Pancreas (tissue), 10 donors: Measurements from ENCODE around the gene NKX1-1. TPM values are rescaled to one million over a fixed set of nuclear protein-coding genes. Genes with fewer than 3 reads are reported as not detected.

Experiments used
- ATAC-seq, 4 donors: fragments of 200-7000 bp; cut with Tn5 transposase; one replicate each; pipeline versions ENCODE4 v1.8.0 to v1.9.1; 2020; ENCODE audit warnings: mild to moderate bottlenecking in 4 of 4, moderate library complexity in 4 of 4
- DNase-seq, 6 donors: peaks; one replicate each; pipeline ENCODE4 v3.0.0-alpha.2; 2020
- FAIRE-seq: peaks from 2 replicates; lab custom pipeline; 2012; peaks lifted over from hg19 to GRCh38; lab: Jason Lieb, UNC
- H3K27ac ChIP-seq, 4 donors: fragments of 200-600 bp; sonication (generic); 1 replicate in 3 of 4; 2 replicates in 1 of 4; pipeline versions ENCODE4 v1.5.0 to v1.8.0; 2020
- H3K27me3 ChIP-seq, 4 donors: fragments of 200-600 bp; one replicate each; pipeline ENCODE4 v1.8.0; 2021
- H3K36me3 ChIP-seq, 3 donors: fragments of 200-600 bp; sonication (generic) in 1 of 3; one replicate each; pipeline versions ENCODE4 v1.5.0 to v1.8.0; 2020 to 2021
- H3K4me1 ChIP-seq, 3 donors: fragments of 200-600 bp; one replicate each; pipeline ENCODE4 v1.8.0; 2021
- H3K4me3 ChIP-seq, 4 donors: fragments of 200-600 bp; sonication (generic) in 2 of 4; one replicate each; pipeline versions ENCODE4 v1.5.0 to v1.8.0; 2020 to 2021
- H3K9me3 ChIP-seq, 4 donors: fragments of 200-600 bp; one replicate each; pipeline ENCODE4 v1.8.0; 2021
- WGBS, 2 donors: extraction: QIAGEN DNeasy Blood & Tissue Kit; methylation state at CpG; one replicate each; pipeline ENCODE4 v1.1.7; 2013; 5-methylcytosine and 5-hydroxymethylcytosine counted together
- intact Hi-C, 3 donors: fragments of 100-400 bp; cut with DNase I; formaldehyde crosslinking; loops; one replicate each; pipeline versions ENCODE4 v1.11.1 to v1.14.2; 2022
- polyA plus RNA-seq, 2 donors: library from polyadenylated mRNA; stranded (reverse); fragments of 200-250 nt; gene quantifications; one replicate each; pipeline ENCODE4 v1.2.3, GENCODE V29; 2013
- total RNA-seq, 6 donors: library from RNA; stranded (reverse); fragmentation: NEBNext Ultra II Directional in 4 of 6; extraction: Animal tissue kit (Norgen Biotek cat#: 25700) in 4 of 6; gene quantifications; one replicate each; pipeline versions ENCODE4 v1.2.1 to v1.2.4, GENCODE V29; 2021 to 2023
- TF ChIP-seq, protein P1 (sequence below), 4 donors: fragments of 200-600 bp; sonication (generic) in 3 of 4; IDR thresholded peaks; one replicate each; pipeline versions ENCODE4 v1.5.0 to v1.8.0; 2021; ENCODE audit warnings: antibody characterized with exemption in 4 of 4
- donor health status: healthy with polysubstance abuse.
- donor health status: DM: no; HTN: no; CAD: no; lungs with moderate emphysema.
- donor health status: DM: no; HTN: no; CAD: no.
- donor health status: control.
- donor health status: control.
- donor health status: Bipolar disorder and iron deficiency.
- donor health status: DM: yes; HTN: yes; CAD: no.
- donor health status: DM: no; HTN: no; CAD: no.
- donor health status: DM: no; HTN: no; CAD: no.
- donor health status: DM: yes; HTN: yes; CAD: no.

Gene NKX1-1
- total and polyA plus RNA-seq, 8 donors = not detected

DNA sequence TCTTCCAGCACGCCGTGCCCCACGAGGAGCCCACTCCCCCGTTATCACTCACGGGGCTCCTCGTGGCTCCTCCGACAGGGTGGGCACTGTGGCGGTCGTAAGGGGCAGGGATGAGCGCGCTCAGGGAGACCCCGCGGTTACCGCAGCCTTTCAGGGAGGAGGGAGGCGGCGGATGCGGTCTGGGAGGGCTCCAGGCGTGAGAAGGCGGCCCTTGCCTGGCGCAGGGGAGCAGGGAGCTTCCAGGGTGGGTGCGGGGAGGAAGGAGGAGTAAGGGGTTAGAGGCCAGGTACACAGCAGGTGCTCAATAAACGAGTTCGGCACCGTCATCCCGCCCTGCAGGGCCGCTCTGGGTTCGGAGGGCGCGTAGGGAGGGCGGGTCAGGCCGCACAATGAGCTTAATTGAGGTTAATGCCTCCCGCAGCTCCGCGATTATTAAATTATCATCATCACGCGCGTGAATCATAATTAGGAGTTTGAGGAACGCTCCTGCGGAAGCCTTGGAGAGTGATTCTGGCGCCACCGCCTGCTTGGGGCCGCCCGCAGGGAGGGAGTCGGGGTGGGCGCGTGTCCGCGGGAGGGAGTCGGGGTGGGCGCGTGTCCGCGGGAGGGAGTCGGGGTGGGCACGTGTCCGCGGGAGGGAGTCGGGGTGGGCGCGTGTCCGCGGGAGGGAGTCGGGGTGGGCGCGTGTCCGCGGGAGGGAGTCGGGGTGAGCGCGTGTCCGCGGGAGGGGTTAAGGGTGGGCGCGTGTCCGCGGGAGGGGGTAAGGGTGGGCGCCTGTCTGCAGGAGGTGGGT is 7.6 kb upstream of the NKX1-1 start:
- H3K36me3 ChIP-seq = no peaks in the 10 kb centered on the region
- WGBS, 2 donors = 12 to 19% methylated on average over 47 to 71 of the region's 77 CpGs
- no peak for ATAC-seq
- no peak overlapping the region for H3K27ac ChIP-seq
- no peak for FAIRE-seq
- no peak overlapping the region for H3K4me3 ChIP-seq
- H3K27me3 ChIP-seq = peaks cover 0 to 26% (median 3%) of the 10 kb centered on the region in 4 donors
- intact Hi-C loops = no loop called here
- TF ChIP-seq, protein P1, sequence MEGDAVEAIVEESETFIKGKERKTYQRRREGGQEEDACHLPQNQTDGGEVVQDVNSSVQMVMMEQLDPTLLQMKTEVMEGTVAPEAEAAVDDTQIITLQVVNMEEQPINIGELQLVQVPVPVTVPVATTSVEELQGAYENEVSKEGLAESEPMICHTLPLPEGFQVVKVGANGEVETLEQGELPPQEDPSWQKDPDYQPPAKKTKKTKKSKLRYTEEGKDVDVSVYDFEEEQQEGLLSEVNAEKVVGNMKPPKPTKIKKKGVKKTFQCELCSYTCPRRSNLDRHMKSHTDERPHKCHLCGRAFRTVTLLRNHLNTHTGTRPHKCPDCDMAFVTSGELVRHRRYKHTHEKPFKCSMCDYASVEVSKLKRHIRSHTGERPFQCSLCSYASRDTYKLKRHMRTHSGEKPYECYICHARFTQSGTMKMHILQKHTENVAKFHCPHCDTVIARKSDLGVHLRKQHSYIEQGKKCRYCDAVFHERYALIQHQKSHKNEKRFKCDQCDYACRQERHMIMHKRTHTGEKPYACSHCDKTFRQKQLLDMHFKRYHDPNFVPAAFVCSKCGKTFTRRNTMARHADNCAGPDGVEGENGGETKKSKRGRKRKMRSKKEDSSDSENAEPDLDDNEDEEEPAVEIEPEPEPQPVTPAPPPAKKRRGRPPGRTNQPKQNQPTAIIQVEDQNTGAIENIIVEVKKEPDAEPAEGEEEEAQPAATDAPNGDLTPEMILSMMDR (IDR thresholded peaks at IDR 0.05) = no peak
- no peaks in the 10 kb centered on the region for H3K4me1 ChIP-seq
- DNase-seq = peak in 1 of 6 donors; percentile 6
- no peaks in the 10 kb centered on the region for H3K9me3 ChIP-seq

DNA sequence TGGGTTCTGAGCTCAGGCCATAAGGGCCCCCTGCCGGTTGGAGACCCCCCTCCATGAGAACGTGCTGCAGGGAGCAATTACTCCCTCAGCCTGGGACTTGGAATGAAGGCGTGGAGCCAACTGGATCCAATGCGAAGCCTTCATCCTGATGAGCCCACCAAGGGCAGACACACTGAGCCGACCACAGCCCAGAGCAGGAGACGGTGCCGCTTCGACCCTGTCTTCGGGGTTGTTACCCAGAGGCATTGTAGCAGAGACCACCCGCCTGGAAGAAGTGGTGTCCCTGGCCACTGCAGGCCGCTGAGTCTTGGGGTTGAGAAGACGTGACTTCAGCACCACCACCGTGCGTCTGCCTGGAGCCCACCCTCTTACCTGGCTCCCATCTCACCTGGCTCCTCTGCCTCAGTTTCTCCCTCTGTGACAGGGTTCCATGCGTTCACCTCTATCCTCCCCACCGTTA is 7.0 kb upstream of the NKX1-1 start:
- 50 to 55% methylated on average over 16 of the region's 16 CpGs for WGBS, 2 donors
- no peak for FAIRE-seq
- Histone ChIP-seq H3K27ac (no peak overlapping the region), H3K4me3 (no peak overlapping the region), H3K27me3 (peaks cover 0 to 32% (median 4%) of the 10 kb centered on the region in 4 donors), H3K4me1 (no peaks in the 10 kb centered on the region), H3K36me3 (no peaks in the 10 kb centered on the region), H3K9me3 (no peaks in the 10 kb centered on the region)
- TF ChIP-seq, protein P1 (IDR thresholded peaks at IDR 0.05) = no peak
- ATAC-seq = no peak
- intact Hi-C loops = no loop called here
- peak in 1 of 6 donors; percentile 8 for DNase-seq

DNA sequence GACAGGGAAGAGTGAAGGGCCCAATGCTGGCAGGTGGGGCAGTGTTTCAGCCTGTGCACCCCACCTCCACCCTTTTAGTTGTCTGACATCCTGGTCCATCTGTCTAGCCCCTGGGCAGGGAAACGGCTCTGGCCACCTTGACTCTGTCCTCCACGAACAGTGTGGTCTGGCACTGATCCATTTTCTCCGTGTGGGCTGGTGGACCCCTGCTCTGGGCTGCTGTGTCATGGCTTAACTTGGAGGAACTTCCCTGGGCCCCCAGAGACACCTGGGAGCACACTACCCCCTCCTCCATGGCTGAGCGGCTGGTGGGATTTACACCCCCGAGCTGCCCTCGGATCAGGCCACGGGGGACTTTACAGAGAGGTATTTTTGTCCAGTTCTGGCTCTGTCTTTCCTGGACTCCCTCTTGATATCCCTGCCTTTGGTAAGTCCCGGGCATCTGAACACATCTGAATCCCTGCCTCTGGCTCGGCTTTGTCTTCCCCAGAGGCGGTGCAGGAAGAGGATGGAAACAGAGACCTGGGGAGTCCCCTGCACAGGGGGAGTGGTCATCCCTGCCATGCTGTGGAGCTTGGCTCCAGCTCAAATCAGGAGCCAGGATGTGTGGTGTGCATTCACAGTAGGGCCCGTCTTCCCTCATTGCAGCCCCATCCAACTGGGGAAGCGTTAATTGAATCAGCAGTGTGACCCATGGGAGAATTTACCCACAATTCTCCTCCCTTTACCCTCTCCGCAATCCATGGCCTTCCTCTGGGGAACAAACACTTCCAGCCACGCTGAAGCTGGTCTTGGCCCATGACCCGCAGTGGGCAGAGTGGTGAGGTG is 6.3 kb upstream of the NKX1-1 start:
- Histone ChIP-seq H3K27me3 (peaks cover 0 to 39% (median 5%) of the 10 kb centered on the region in 4 donors), H3K4me1 (no peaks in the 10 kb centered on the region), H3K9me3 (no peaks in the 10 kb centered on the region), H3K4me3 (no peak overlapping the region), H3K27ac (no peak overlapping the region), H3K36me3 (no peaks in the 10 kb centered on the region)
- DNase-seq (peak in 2 of 6 donors; percentile 4 to 31), ATAC-seq (no peak), FAIRE-seq (no peak)
- WGBS, 2 donors = 51 to 56% methylated on average over 15 of the region's 15 CpGs
- intact Hi-C loops = no loop called here
- TF ChIP-seq, protein P1 (IDR thresholded peaks at IDR 0.05) = no peak

DNA sequence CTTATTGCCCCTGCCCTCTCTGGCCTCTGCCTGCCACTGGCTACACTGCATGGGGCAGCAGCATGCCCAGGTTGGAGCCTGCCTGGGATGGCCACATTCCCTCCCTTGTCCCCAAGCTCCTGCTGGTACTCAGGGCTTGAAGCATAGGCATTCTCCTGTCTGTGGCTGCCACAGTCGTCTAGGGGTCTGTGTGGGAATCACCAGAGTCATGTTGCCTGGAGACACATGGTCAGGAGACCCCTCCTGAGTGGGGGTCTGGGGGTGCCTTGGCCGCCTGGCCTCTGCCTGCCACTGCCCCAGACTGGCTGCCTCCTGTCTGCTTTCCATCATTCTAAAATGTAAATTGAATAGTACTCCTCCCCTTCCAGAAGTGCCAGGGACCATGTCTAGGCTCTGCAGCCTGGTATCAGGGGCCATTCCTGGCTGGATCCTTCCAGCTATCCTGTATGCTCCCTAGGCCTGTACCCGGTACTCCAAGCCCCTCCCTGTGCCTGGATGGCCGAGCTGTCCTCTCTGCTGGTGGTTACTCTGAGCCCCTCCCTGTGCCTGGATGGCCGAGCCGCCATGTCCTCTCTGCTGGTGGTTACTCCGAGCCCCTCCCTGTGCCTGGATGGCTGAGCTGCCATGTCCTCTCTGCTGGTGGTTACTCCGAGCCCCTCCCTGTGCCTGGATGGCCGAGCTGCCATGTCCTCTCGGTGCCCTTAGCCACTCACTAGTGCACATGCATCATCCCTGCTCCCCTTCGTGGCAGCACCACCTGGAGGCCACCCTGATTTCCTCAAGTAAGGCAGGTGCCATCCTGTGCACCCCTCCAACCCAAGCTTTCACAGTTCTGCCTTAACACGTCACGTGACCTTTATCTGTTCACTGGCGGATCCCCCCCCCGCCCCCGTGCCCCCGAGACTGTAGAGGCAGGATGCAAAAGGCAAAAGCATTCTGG is 5.5 kb upstream of the NKX1-1 start:
- Histone ChIP-seq H3K36me3 (no peaks in the 10 kb centered on the region), H3K4me3 (no peak overlapping the region), H3K27ac (no peak overlapping the region), H3K27me3 (peaks cover 0 to 47% (median 5%) of the 10 kb centered on the region in 4 donors), H3K9me3 (no peaks in the 10 kb centered on the region), H3K4me1 (no peaks in the 10 kb centered on the region)
- TF ChIP-seq, protein P1 (IDR thresholded peaks at IDR 0.05) = no peak
- WGBS, 2 donors = 30 to 48% methylated on average over 17 of the region's 17 CpGs
- FAIRE-seq (no peak), DNase-seq (peak in 1 of 6 donors; percentile 19), ATAC-seq (no peak)
- intact Hi-C loops = no loop called here
